Hepatocyte (in vitro differentiated cells): Measurements from ENCODE around the gene CEP85L.

Experiments used
- EZH2 ChIP-seq: fragments of 200-600 bp; sonication (generic); IDR thresholded peaks from 2 replicates; pipeline ENCODE4 v1.6.1; 2016; ENCODE audit warnings: antibody characterized with exemption, mild to moderate bottlenecking, borderline replicate concordance
- EZH2phosphoT487 ChIP-seq: fragments of 200-600 bp; sonication (generic); IDR thresholded peaks from one replicate; pipeline ENCODE4 v1.6.1; 2018; ENCODE audit warnings: antibody characterized with exemption, mild to moderate bottlenecking, low read depth, moderate library complexity; ENCODE audit not compliant: unreplicated experiment, severe bottlenecking
- TF ChIP-seq, protein P1 (sequence below): fragments of 200-600 bp; sonication (generic); IDR thresholded peaks from 2 replicates; pipeline ENCODE4 v1.5.1; 2016; ENCODE audit warnings: antibody characterized with exemption, mild to moderate bottlenecking; ENCODE audit not compliant: poor library complexity

GRCh38 chr6:118544105-118544504, 107.3 kb downstream of the CEP85L start:
- TF ChIP-seq, protein P1, sequence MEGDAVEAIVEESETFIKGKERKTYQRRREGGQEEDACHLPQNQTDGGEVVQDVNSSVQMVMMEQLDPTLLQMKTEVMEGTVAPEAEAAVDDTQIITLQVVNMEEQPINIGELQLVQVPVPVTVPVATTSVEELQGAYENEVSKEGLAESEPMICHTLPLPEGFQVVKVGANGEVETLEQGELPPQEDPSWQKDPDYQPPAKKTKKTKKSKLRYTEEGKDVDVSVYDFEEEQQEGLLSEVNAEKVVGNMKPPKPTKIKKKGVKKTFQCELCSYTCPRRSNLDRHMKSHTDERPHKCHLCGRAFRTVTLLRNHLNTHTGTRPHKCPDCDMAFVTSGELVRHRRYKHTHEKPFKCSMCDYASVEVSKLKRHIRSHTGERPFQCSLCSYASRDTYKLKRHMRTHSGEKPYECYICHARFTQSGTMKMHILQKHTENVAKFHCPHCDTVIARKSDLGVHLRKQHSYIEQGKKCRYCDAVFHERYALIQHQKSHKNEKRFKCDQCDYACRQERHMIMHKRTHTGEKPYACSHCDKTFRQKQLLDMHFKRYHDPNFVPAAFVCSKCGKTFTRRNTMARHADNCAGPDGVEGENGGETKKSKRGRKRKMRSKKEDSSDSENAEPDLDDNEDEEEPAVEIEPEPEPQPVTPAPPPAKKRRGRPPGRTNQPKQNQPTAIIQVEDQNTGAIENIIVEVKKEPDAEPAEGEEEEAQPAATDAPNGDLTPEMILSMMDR, result no peak
- TF ChIP-seq EZH2 (no peak), EZH2phosphoT487 (no peak)
